HCT116 (cell line): ENCODE results near the gene AP1G1. TPM values are rescaled to one million over a fixed set of nuclear protein-coding genes. Genes with fewer than 3 reads are reported as not detected.

Experiments
- ATAC-seq: fragments of 200-7000 bp; cut with Tn5 transposase; 2 replicates; pipeline ENCODE4 v1.9.1; 2020; ENCODE audit warnings: mild to moderate bottlenecking, moderate library complexity
- BruUV-seq: library from RNA; stranded (reverse); fragments of 400-500 nt; replicated peaks from 2 replicates; lab custom pipeline; 2021; lab: Mats Ljungman, UMichigan
- CTCF ChIA-PET: fragments of 300-600 bp; sonication (Branson Sonifier 250); formaldehyde crosslinking; loops from one replicate; lab custom pipeline; 2021; ENCODE audit warnings: antibody characterized with exemption; lab: Charles Lee
- POLR2A ChIA-PET: fragments of 300-600, 350-600 bp; sonication (Branson Sonifier 250); formaldehyde crosslinking; loops from one replicate; lab custom pipeline; 2021; ENCODE audit warnings: antibody characterized with exemption; lab: Charles Lee
- RAD21 ChIA-PET, 2 experiments: fragments of 300-600 bp; sonication (Branson Sonifier 250); formaldehyde crosslinking; loops; one replicate each; lab custom pipeline; 2023; ENCODE audit warnings: low total read pairs in 2 of 2; ENCODE audit not compliant: uncharacterized antibody in 2 of 2, unreplicated experiment in 2 of 2, low non-redundant PET in 1 of 2; lab: Charles Lee
- DNase-seq: peaks from one replicate; pipeline ENCODE4 v3.0.0-alpha.2; 2010; ENCODE audit warnings: low read depth, low spot score
- H2AFZ ChIP-seq: fragments of 200-600 bp; shearing (Covaris generic), sonication (generic); 2 replicates; pipeline ENCODE4 v1.6.1; 2017; ENCODE audit warnings: low read depth, mixed run types, mixed read lengths, antibody characterized with exemption, low read length; ENCODE audit not compliant: poor library complexity, severe bottlenecking
- H3K27ac ChIP-seq: 2 replicates; pipeline ENCODE4 v1.5.1; 2012; ENCODE audit warnings: low read depth, low read length
- H3K27me3 ChIP-seq: fragments of 200-600 bp; sonication (generic); 2 replicates; pipeline ENCODE4 v1.6.1; 2016; ENCODE audit warnings: mixed run types, low read length, mixed read lengths; ENCODE audit not compliant: insufficient read depth
- H3K36me3 ChIP-seq, 2 experiments: fragments of 200-500 bp in 1 of 2; fragments of 200-600 bp in 1 of 2; sonication (Bioruptor generic) in 1 of 2; sonication (generic) in 1 of 2; 2 replicates each; pipeline versions ENCODE4 v1.5.1 to v1.6.1; 2014 to 2016; ENCODE audit warnings: low read length in 2 of 2, inconsistent platforms in 1 of 2, mixed read lengths in 1 of 2, mixed run types in 1 of 2; ENCODE audit not compliant: insufficient read depth in 2 of 2, control insufficient read depth in 1 of 2
- H3K4me1 ChIP-seq, 2 experiments: fragments of 200-600 bp in 1 of 2; sonication (generic) in 1 of 2; 2 replicates each; pipeline versions ENCODE4 v1.5.1 to v1.6.1; 2012 to 2017; ENCODE audit warnings: low read length in 2 of 2, inconsistent platforms in 1 of 2, mild to moderate bottlenecking in 1 of 2, mixed read lengths in 1 of 2, mixed run types in 1 of 2, moderate library complexity in 1 of 2; ENCODE audit not compliant: insufficient read depth in 2 of 2, control insufficient read depth in 1 of 2
- H3K4me2 ChIP-seq: fragments of 200-600 bp; sonication (generic); 2 replicates; pipeline ENCODE4 v1.6.1; 2017; ENCODE audit warnings: mixed run types, low read length, mixed read lengths
- H3K4me3 ChIP-seq, 2 experiments: fragments of 200-600 bp in 1 of 2; sonication (generic) in 1 of 2; replicated peaks in 1 of 2; 2 replicates each; pipeline ENCODE4 v1.5.1; 2011 to 2016; ENCODE audit warnings: low read length in 2 of 2, control low read depth in 1 of 2, low read depth in 1 of 2, mild to moderate bottlenecking in 1 of 2, mixed read lengths in 1 of 2, mixed run types in 1 of 2
- H3K79me2 ChIP-seq: fragments of 200-600 bp; sonication (generic); 2 replicates; pipeline ENCODE4 v1.6.1; 2017; ENCODE audit warnings: mild to moderate bottlenecking, mixed run types, low read length, moderate library complexity, mixed read lengths; ENCODE audit not compliant: insufficient read depth
- H3K9ac ChIP-seq: fragments of 200-600 bp; sonication (generic); 2 replicates; pipeline ENCODE4 v1.6.1; 2016; ENCODE audit warnings: low read length, mixed read lengths
- H3K9me2 ChIP-seq: fragments of 200-600 bp; sonication (generic), shearing (Covaris generic); 2 replicates; pipeline ENCODE4 v1.6.1; 2017; ENCODE audit warnings: mixed run types, mild to moderate bottlenecking, moderate library complexity; ENCODE audit not compliant: insufficient read depth
- H3K9me3 ChIP-seq, 2 experiments: fragments of 200-500 bp in 1 of 2; fragments of 200-600 bp in 1 of 2; sonication (Bioruptor generic) in 1 of 2; sonication (generic) in 1 of 2; 2 replicates each; pipeline ENCODE4 v1.6.1; 2014 to 2017; ENCODE audit warnings: low read length in 2 of 2, mixed read lengths in 2 of 2, inconsistent platforms in 1 of 2, low read depth in 1 of 2, mild to moderate bottlenecking in 1 of 2, mixed run types in 1 of 2, moderate library complexity in 1 of 2; ENCODE audit not compliant: control insufficient read depth in 1 of 2, insufficient read depth in 1 of 2
- H4K20me1 ChIP-seq: fragments of 200-600 bp; sonication (generic), shearing (Covaris generic); 2 replicates; pipeline ENCODE4 v1.6.1; 2017; ENCODE audit warnings: mixed run types, mild to moderate bottlenecking, moderate library complexity; ENCODE audit not compliant: insufficient read depth
- CBX3 ChIP-seq: IDR thresholded peaks from 2 replicates; pipeline ENCODE4 v1.6.1; 2012; ENCODE audit warnings: low read depth
- CEBPB ChIP-seq: IDR thresholded peaks from 2 replicates; pipeline ENCODE4 v1.6.1; 2012; ENCODE audit warnings: low read depth
- ELF1 ChIP-seq: IDR thresholded peaks from 2 replicates; pipeline ENCODE4 v1.6.1; 2012; ENCODE audit warnings: low read depth, borderline replicate concordance
- EZH2 ChIP-seq: fragments of 200-600 bp; sonication (generic); IDR thresholded peaks from 2 replicates; pipeline ENCODE4 v1.6.1; 2017; ENCODE audit warnings: antibody characterized with exemption, mixed run types
- EZH2phosphoT487 ChIP-seq: fragments of 200-600 bp; IDR thresholded peaks from 2 replicates; pipeline ENCODE4 v1.6.1; 2018; ENCODE audit warnings: antibody characterized with exemption, borderline replicate concordance
- MAX ChIP-seq: IDR thresholded peaks from 2 replicates; pipeline ENCODE4 v1.6.1; 2012
- SIN3A ChIP-seq: IDR thresholded peaks from 2 replicates; pipeline ENCODE4 v1.6.1; 2012; ENCODE audit warnings: low read depth
- TCF7L2 ChIP-seq: IDR thresholded peaks from 2 replicates; pipeline ENCODE4 v1.7.0; 2011; ENCODE audit warnings: borderline replicate concordance, inconsistent platforms; ENCODE audit not compliant: insufficient read depth, insufficient read length; ENCODE audit errors: extremely low read depth
- YY1 ChIP-seq: IDR thresholded peaks from 2 replicates; pipeline ENCODE4 v1.6.1; 2011; ENCODE audit warnings: low read length, low read depth, moderate library complexity, mild to moderate bottlenecking; ENCODE audit not compliant: insufficient replicate concordance; ENCODE audit errors: extremely low read depth
- intact Hi-C: fragments of 100-400 bp; cut with micrococcal nuclease; formaldehyde crosslinking; loops from 2 replicates; pipeline ENCODE4 v1.10.0; 2022
- total RNA-seq: library from RNA; stranded (reverse); gene quantifications from one replicate; pipeline ENCODE4 v1.2.1, GENCODE V29; 2021; ENCODE audit not compliant: unreplicated experiment
- TF ChIP-seq, protein P1 (sequence below): IDR thresholded peaks from 2 replicates; pipeline ENCODE4 v1.6.1; 2011; ENCODE audit warnings: mild to moderate bottlenecking, low read length, moderate library complexity; ENCODE audit not compliant: insufficient replicate concordance; ENCODE audit errors: extremely low read depth
- TF ChIP-seq, protein P2 (sequence below): IDR thresholded peaks from 2 replicates; pipeline ENCODE4 v1.6.1; 2012

AP1G1 gene
- total RNA-seq, 1 experiment from 2014 or later, result 70.2 TPM

GRCh38 chr16:71681360-71681759, 127.3 kb downstream of the AP1G1 start:
- H3K79me2 ChIP-seq, result no peaks in the 10 kb centered on the region
- H3K9ac ChIP-seq, result no peak overlapping the region
- ChIA-PET CTCF (no interaction called here), POLR2A (no interaction called here), RAD21 (no interaction called here)
- no peaks in the 10 kb centered on the region for H3K9me2 ChIP-seq
- H4K20me1 ChIP-seq, result no peaks in the 10 kb centered on the region
- H2AFZ ChIP-seq, result no peak overlapping the region
- H3K27ac ChIP-seq, result no peak overlapping the region
- H3K4me2 ChIP-seq, result no peak overlapping the region
- H3K36me3 ChIP-seq, result peaks cover 3 to 9% of the 10 kb centered on the region in 2 experiments; a peak in 3 of 4 replicates
- DNase-seq (no peak), ATAC-seq (no peak)
- no peaks in the 10 kb centered on the region for H3K9me3 ChIP-seq
- TF ChIP-seq CEBPB (no peak), ELF1 (no peak), EZH2phosphoT487 (no peak), MAX (no peak), SIN3A (no peak), CBX3 (no peak), EZH2 (no peak), YY1 (no peak), TCF7L2 (no peak)
- TF ChIP-seq, protein P1, sequence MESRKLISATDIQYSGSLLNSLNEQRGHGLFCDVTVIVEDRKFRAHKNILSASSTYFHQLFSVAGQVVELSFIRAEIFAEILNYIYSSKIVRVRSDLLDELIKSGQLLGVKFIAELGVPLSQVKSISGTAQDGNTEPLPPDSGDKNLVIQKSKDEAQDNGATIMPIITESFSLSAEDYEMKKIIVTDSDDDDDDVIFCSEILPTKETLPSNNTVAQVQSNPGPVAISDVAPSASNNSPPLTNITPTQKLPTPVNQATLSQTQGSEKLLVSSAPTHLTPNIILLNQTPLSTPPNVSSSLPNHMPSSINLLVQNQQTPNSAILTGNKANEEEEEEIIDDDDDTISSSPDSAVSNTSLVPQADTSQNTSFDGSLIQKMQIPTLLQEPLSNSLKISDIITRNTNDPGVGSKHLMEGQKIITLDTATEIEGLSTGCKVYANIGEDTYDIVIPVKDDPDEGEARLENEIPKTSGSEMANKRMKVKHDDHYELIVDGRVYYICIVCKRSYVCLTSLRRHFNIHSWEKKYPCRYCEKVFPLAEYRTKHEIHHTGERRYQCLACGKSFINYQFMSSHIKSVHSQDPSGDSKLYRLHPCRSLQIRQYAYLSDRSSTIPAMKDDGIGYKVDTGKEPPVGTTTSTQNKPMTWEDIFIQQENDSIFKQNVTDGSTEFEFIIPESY, result no peak
- TF ChIP-seq, protein P2, sequence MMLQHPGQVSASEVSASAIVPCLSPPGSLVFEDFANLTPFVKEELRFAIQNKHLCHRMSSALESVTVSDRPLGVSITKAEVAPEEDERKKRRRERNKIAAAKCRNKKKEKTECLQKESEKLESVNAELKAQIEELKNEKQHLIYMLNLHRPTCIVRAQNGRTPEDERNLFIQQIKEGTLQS, result no peak
- H3K27me3 ChIP-seq, result no peaks in the 10 kb centered on the region
- H3K4me1 ChIP-seq, result no peaks in the 10 kb centered on the region
- BruUV-seq, result no TSS peak
- no peak overlapping the region for H3K4me3 ChIP-seq
- intact Hi-C loops, result no loop called here

Other genes starting within 250 kb of the AP1G1 start
- 0.91 TPM for gene TAT, start 231.7 kb downstream of the AP1G1 start, total RNA-seq
- 20.9 TPM for gene MARVELD3, start 182.7 kb downstream of the AP1G1 start, total RNA-seq
- 9.0 TPM for gene PHLPP2, start 84.1 kb downstream of the AP1G1 start, total RNA-seq
- gene ATXN1L, start 37.1 kb upstream of the AP1G1 start, total RNA-seq, result 20.5 TPM
- 4.9 TPM for gene ZNF821, start 75.3 kb upstream of the AP1G1 start, total RNA-seq
- 191 TPM for gene IST1, start 86.7 kb upstream of the AP1G1 start, total RNA-seq
- not detected for gene PKD1L3, start 191.6 kb upstream of the AP1G1 start, total RNA-seq
- gene DHODH, start 199.9 kb upstream of the AP1G1 start, total RNA-seq, result 22.1 TPM
- gene HP, start 245.7 kb upstream of the AP1G1 start, total RNA-seq, result 18.1 TPM